Memory B cell (primary cell): Measurements from ENCODE around the gene DCAF6.

Experiments
- ATAC-seq: fragments of 150-1000 bp; cut with Tn5 transposase; 2 replicates; pipeline ENCODE4 v1.10.0; 2021; ENCODE audit warnings: low read depth, mild to moderate bottlenecking, moderate library complexity
- DNase-seq, 2 donors: peaks; one replicate each; pipeline ENCODE4 v3.0.0; 2022; ENCODE audit warnings: low spot score in 2 of 2
- H3K27ac Mint-ChIP-seq: one replicate; pipeline ENCODE4 v1.8.0; 2022; ENCODE audit warnings: mild to moderate bottlenecking, moderate library complexity, mixed read lengths
- H3K27me3 Mint-ChIP-seq: one replicate; pipeline ENCODE4 v1.8.0; 2022; ENCODE audit warnings: mixed read lengths
- H3K36me3 Mint-ChIP-seq: one replicate; pipeline ENCODE4 v1.8.0; 2022; ENCODE audit warnings: mild to moderate bottlenecking, mixed read lengths
- H3K4me1 Mint-ChIP-seq: one replicate; pipeline ENCODE4 v1.8.0; 2022; ENCODE audit warnings: mixed read lengths
- H3K4me3 Mint-ChIP-seq: one replicate; pipeline ENCODE4 v1.8.0; 2022; ENCODE audit warnings: mild to moderate bottlenecking, moderate library complexity, mixed read lengths
- H3K9me3 Mint-ChIP-seq: one replicate; pipeline ENCODE4 v1.8.0; 2022; ENCODE audit warnings: mixed read lengths

DCAF6 gene

GRCh38 chr1:167957710-167958109 lies 21.2 kb downstream of the DCAF6 start:
- peaks cover 23% of the 10 kb centered on the region for H3K36me3 Mint-ChIP-seq
- no peak overlapping the region for H3K4me3 Mint-ChIP-seq
- H3K9me3 Mint-ChIP-seq = no peaks in the 10 kb centered on the region
- H3K4me1 Mint-ChIP-seq = peaks cover 5% of the 10 kb centered on the region
- ATAC-seq = no peak
- H3K27ac Mint-ChIP-seq = no peak overlapping the region
- no peak for DNase-seq
- no peaks in the 10 kb centered on the region for H3K27me3 Mint-ChIP-seq

DNA sequence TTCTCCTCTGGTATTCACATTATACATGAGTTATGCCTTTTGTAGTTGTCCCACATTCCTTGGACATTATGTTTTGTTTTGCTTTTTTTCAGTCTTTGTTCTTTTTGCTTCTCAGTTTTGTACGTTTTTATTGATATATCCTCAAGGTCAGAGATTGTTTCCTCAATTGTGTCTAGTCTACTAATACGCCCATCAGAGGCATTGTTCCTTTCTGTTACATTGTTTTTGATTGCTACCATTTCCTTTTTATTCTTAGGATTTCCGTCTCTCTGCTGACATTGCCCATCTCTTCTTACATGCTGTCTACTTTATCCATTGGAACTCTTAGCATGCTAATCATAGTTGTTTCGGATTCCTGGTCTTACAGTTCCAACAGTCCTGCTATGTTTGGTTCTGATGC lies 28.2 kb downstream of the DCAF6 start:
- Mint-ChIP-seq H3K4me1 (peaks cover 9% of the 10 kb centered on the region), H3K4me3 (no peak overlapping the region), H3K36me3 (peaks cover 25% of the 10 kb centered on the region), H3K27me3 (no peaks in the 10 kb centered on the region), H3K27ac (no peak overlapping the region), H3K9me3 (peaks cover 2% of the 10 kb centered on the region)
- DNase-seq = no peak
- no peak for ATAC-seq

GRCh38 chr1:167966050-167966449 lies 29.6 kb downstream of the DCAF6 start:
- H3K27me3 Mint-ChIP-seq = no peaks in the 10 kb centered on the region
- ATAC-seq = no peak
- no peak for DNase-seq

GRCh38 chr1:167968569-167968968 lies 32.1 kb downstream of the DCAF6 start:
- Mint-ChIP-seq H3K4me1 (peaks cover 7% of the 10 kb centered on the region), H3K36me3 (peaks cover 23% of the 10 kb centered on the region), H3K27me3 (no peaks in the 10 kb centered on the region), H3K4me3 (no peak overlapping the region), H3K27ac (no peak overlapping the region), H3K9me3 (peaks cover 2% of the 10 kb centered on the region)
- DNase-seq (no peak), ATAC-seq (no peak)

More at GRCh38 chr1:167966050-167966449, 29.6 kb downstream of the DCAF6 start:
- H3K36me3 Mint-ChIP-seq = peaks cover 23% of the 10 kb centered on the region
- peaks cover 9% of the 10 kb centered on the region for H3K4me1 Mint-ChIP-seq
- H3K27ac Mint-ChIP-seq = no peak overlapping the region
- H3K9me3 Mint-ChIP-seq = peaks cover 2% of the 10 kb centered on the region
- no peak overlapping the region for H3K4me3 Mint-ChIP-seq

DNA sequence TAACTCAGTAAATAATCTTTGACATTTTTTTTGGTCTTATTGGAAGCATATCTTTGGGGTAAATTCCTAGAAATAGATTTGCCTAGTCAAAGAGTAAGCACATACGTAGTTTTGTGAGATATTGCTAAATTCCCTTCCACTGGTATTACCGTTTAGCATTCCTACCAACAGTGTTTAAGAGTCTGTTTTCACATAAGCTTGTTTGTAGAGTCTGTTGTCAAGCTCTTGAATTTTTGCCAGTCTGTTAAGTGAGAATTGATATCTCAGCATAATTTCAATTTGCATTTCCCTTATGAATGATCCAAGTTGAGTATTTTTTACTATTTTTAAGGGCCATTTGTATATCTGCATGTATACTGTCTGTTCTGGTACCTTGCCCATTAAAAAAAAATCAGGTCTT lies 37.3 kb downstream of the DCAF6 start:
- Mint-ChIP-seq H3K4me3 (no peak overlapping the region), H3K27me3 (no peaks in the 10 kb centered on the region), H3K27ac (no peak overlapping the region)

GRCh38 chr1:167974698-167975097 lies 38.2 kb downstream of the DCAF6 start:
- ATAC-seq (no peak), DNase-seq (no peak)
- Mint-ChIP-seq H3K36me3 (peaks cover 26% of the 10 kb centered on the region), H3K4me1 (peaks cover 3% of the 10 kb centered on the region), H3K4me3 (no peak overlapping the region), H3K27ac (no peak overlapping the region), H3K9me3 (peaks cover 2% of the 10 kb centered on the region), H3K27me3 (no peaks in the 10 kb centered on the region)

More for the DNA sequence above, 37.3 kb downstream of the DCAF6 start:
- peaks cover 2% of the 10 kb centered on the region for H3K9me3 Mint-ChIP-seq
- H3K4me1 Mint-ChIP-seq = peaks cover 3% of the 10 kb centered on the region
- peaks cover 23% of the 10 kb centered on the region for H3K36me3 Mint-ChIP-seq
- DNase-seq (no peak), ATAC-seq (no peak)

DNA sequence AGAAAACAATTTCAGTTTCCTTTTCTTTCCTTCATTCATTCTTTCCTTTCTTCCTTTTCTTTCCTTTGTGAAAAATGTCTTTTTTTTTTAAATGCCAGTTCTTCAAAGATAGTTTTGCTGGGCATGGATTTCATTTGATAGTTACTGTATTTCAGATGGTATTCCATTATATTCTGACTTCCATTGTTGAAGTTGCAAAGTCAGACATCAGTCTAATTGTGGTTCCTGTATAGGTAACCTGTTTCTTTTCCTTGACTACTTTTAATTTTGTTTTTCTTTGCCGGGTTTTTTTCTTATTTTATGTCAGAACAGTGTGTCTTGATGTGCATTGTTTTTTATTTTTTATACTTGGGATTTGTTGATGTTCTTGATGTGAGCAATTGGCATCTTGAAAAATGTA lies 40.8 kb downstream of the DCAF6 start:
- peak overlapping the region; percentile 23 for H3K27ac Mint-ChIP-seq
- peaks cover 36% of the 10 kb centered on the region for H3K36me3 Mint-ChIP-seq

DNA sequence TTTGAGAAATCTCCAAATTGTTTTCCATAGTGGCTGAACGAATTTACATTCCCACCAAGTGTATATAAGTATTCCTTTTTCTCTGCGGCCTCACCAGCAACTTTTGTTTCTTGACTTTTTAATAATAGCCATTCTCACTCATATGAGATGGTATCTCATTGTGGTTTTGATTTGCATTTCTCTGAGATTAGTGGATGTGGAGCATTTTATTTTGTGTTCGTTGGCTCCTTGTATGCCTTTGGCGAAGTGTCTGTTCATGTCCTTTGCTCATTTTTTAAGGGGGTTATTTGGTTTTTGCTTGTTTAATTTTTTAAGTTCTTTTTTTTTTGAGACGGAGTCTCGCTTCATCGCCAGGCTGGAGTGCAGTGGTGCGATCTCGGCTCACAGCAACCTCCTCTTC lies 45.5 kb downstream of the DCAF6 start:
- no peak overlapping the region for H3K27ac Mint-ChIP-seq
- DNase-seq (no peak), ATAC-seq (no peak)
- no peaks in the 10 kb centered on the region for H3K27me3 Mint-ChIP-seq
- H3K4me3 Mint-ChIP-seq = no peak overlapping the region
- peaks cover 7% of the 10 kb centered on the region for H3K4me1 Mint-ChIP-seq
- peaks cover 40% of the 10 kb centered on the region for H3K36me3 Mint-ChIP-seq
- peaks cover 2% of the 10 kb centered on the region for H3K9me3 Mint-ChIP-seq

More for the DNA sequence above, 40.8 kb downstream of the DCAF6 start:
- no peak overlapping the region for H3K4me3 Mint-ChIP-seq
- ATAC-seq (no peak), DNase-seq (no peak)
- no peaks in the 10 kb centered on the region for H3K27me3 Mint-ChIP-seq
- peaks cover 3% of the 10 kb centered on the region for H3K4me1 Mint-ChIP-seq
- H3K9me3 Mint-ChIP-seq = peaks cover 2% of the 10 kb centered on the region

GRCh38 chr1:167983797-167984420 lies 47.4 kb downstream of the DCAF6 start:
- peaks cover 7% of the 10 kb centered on the region for H3K4me1 Mint-ChIP-seq
- peaks cover 29% of the 10 kb centered on the region for H3K36me3 Mint-ChIP-seq
- DNase-seq (no peak), ATAC-seq (no peak)
- no peaks in the 10 kb centered on the region for H3K9me3 Mint-ChIP-seq
- H3K4me3 Mint-ChIP-seq = no peak overlapping the region
- no peaks in the 10 kb centered on the region for H3K27me3 Mint-ChIP-seq
- H3K27ac Mint-ChIP-seq = no peak overlapping the region

DNA sequence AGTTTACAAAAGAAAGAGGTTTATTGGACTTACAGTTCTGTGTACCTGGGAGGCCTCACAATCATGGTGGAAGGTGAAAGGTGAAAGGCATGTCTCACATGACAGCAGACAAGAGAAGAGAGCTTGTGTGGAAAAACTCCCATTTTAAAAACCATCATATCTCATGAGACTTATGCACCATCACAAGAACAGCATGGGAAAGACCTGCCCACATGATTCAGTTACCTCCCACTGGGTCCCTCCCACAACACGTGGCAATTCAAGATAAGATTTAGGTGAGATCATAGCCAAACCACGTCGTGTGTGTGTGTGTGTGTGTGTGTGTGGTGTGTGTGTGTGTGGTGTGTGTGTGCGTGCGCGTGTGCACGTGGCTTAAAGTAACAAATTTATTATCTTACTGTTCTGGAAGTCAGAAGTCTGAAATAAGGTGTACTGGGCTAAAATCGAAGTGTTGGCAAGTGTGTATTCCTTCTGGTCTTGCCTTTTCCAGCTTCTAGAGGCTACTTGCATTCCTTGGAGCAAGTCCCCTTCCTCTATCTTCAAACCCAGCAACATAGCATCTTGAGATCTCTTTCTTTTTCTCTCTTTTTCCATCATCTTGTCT lies 48.5 kb downstream of the DCAF6 start:
- Mint-ChIP-seq H3K4me1 (peaks cover 7% of the 10 kb centered on the region), H3K4me3 (no peak overlapping the region), H3K36me3 (peaks cover 25% of the 10 kb centered on the region), H3K27me3 (no peaks in the 10 kb centered on the region), H3K9me3 (no peaks in the 10 kb centered on the region), H3K27ac (no peak overlapping the region)
- DNase-seq (no peak), ATAC-seq (no peak)

DNA sequence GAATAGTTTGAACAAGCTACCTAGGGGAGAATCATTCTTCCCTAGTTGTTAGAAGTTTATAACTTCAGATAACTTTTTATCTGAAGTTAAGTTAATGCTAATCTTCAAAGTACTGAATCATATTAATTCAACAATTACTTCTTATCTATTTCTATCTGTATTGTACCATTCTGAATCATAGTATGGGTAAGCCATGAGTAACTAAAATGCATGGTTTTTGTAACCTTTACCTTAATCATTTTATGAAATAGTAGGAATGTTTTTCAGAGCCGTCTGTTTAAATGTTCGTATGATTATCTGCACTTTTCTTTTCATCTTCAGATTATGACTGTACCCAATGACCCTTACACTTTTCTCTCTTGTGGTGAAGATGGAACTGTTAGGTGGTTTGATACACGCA lies 50.7 kb downstream of the DCAF6 start:
- DNase-seq (no peak), ATAC-seq (no peak)
- Mint-ChIP-seq H3K4me3 (no peak overlapping the region), H3K27ac (no peak overlapping the region), H3K27me3 (no peaks in the 10 kb centered on the region), H3K4me1 (peaks cover 7% of the 10 kb centered on the region), H3K36me3 (peaks cover 19% of the 10 kb centered on the region), H3K9me3 (no peaks in the 10 kb centered on the region)

DNA sequence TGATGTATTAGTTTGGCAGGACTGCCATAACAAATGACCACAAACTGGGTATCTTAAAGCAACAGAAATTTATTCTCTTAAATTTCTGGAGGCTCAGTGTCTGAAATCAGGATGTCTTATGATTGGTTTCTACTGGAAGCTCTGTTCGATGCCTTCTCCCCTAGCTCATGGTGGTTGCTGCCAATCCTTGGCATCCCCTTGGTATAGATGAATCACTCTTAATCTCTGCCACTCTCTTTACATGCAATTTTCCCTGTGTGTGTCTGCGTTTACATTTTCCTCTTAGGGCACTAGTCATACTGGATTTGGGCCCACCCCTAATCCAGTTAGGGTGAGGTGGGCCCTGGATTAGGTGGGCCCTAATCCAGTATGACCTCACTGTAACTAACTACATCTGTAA lies 55.1 kb downstream of the DCAF6 start:
- no peak for ATAC-seq
- Mint-ChIP-seq H3K27me3 (no peaks in the 10 kb centered on the region), H3K4me3 (no peak overlapping the region), H3K36me3 (peaks cover 12% of the 10 kb centered on the region), H3K27ac (no peak overlapping the region), H3K4me1 (peaks cover 4% of the 10 kb centered on the region), H3K9me3 (no peaks in the 10 kb centered on the region)
- no peak for DNase-seq

DNA sequence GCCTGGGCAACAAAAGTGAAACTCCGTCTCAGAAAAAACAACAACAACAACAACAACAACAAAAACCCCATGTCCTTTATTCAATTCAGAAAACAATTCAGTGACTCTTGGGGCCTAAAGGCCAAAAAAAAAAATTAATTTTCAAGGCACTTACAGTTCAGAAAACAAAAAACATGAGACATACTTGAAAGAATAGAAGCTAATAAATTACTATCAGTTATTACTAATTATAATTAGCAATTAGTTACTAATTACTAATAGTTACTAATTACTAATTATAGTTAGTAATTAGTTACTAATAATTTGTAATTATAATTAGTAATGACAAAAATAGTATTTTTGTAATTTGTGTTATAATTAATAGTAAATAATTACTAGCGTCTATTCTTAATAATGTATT lies 57.2 kb downstream of the DCAF6 start:
- Mint-ChIP-seq H3K27ac (no peak overlapping the region), H3K4me1 (peaks cover 4% of the 10 kb centered on the region), H3K36me3 (peaks cover 17% of the 10 kb centered on the region), H3K9me3 (no peaks in the 10 kb centered on the region), H3K4me3 (no peak overlapping the region), H3K27me3 (no peaks in the 10 kb centered on the region)
- ATAC-seq = no peak
- no peak for DNase-seq

GRCh38 chr1:167994560-167994959 lies 58.1 kb downstream of the DCAF6 start:
- Mint-ChIP-seq H3K4me3 (no peak overlapping the region), H3K36me3 (peaks cover 18% of the 10 kb centered on the region), H3K27me3 (no peaks in the 10 kb centered on the region), H3K4me1 (peaks cover 4% of the 10 kb centered on the region), H3K27ac (no peak overlapping the region), H3K9me3 (no peaks in the 10 kb centered on the region)
- ATAC-seq (no peak), DNase-seq (no peak)

DNA sequence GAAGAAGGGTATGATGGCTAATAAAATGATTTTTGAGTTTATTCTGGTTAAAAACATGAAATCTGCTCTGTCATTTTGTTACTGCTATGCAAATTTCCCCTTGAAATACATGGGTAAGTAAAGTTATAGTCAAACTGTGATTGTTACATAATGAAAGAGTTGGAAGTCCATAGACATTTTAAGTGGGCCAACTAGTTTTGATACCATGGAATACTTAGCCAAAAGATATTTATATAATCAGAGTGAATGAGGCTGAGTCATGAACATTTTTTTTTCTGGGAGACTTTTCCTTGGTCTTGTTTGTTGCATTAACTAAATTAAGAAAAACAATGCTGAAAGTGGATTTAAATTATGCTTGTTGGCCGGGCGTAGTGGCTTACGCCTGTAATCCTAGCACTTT lies 58.6 kb downstream of the DCAF6 start:
- ATAC-seq (no peak), DNase-seq (no peak)
- Mint-ChIP-seq H3K4me3 (no peak overlapping the region), H3K4me1 (peaks cover 4% of the 10 kb centered on the region), H3K36me3 (peaks cover 18% of the 10 kb centered on the region), H3K27ac (no peak overlapping the region), H3K27me3 (no peaks in the 10 kb centered on the region), H3K9me3 (no peaks in the 10 kb centered on the region)
